SH-SY5Y (cell line): ENCODE results near the gene TTC13.

Source experiments
- GATA2 ChIP-seq: IDR thresholded peaks from 2 replicates; pipeline ENCODE4 v1.6.1; 2011; ENCODE audit warnings: mild to moderate bottlenecking, low read depth, low read length
- GATA3 ChIP-seq: IDR thresholded peaks from 2 replicates; pipeline ENCODE4 v1.6.1; 2011; ENCODE audit warnings: low read depth, mild to moderate bottlenecking, low read length, moderate library complexity

GRCh38 chr1:230864441-230864840, 114.2 kb downstream of the TTC13 start:
- TF ChIP-seq GATA2 = no peak
- TF ChIP-seq GATA3 = no peak
